Non-pigmented ciliary epithelial cell (primary cell): Measurements from ENCODE around the gene EEFSEC.

Experiments used
- DNase-seq: peaks from one replicate; pipeline ENCODE4 v3.0.0-alpha.2; 2010; ENCODE audit warnings: low read depth

EEFSEC gene

GRCh38 chr3:128427872-128428822 is 274.9 kb downstream of the EEFSEC start:
- no peak for DNase-seq

GRCh38 chr3:128429275-128429674 is 276.0 kb downstream of the EEFSEC start:
- DNase-seq, result no peak

GRCh38 chr3:128429751-128430150 is 276.5 kb downstream of the EEFSEC start:
- no peak for DNase-seq

GRCh38 chr3:128430301-128430700 is 277.0 kb downstream of the EEFSEC start:
- no peak for DNase-seq

GRCh38 chr3:128430731-128431130 is 277.4 kb downstream of the EEFSEC start:
- DNase-seq, result no peak

GRCh38 chr3:128431803-128432300 is 278.6 kb downstream of the EEFSEC start:
- no peak for DNase-seq

GRCh38 chr3:128432301-128432970 is 279.2 kb downstream of the EEFSEC start:
- DNase-seq, result no peak

- no peak for DNase-seq
These were observed 279.9 kb downstream of the EEFSEC start for GRCh38 chr3:128432971-128433836.

GRCh38 chr3:128433837-128434165 is 280.5 kb downstream of the EEFSEC start:
- DNase-seq, result no peak

- no peak for DNase-seq
These were observed 281.2 kb downstream of the EEFSEC start for GRCh38 chr3:128434524-128434923.

- no peak for DNase-seq
These were observed 281.8 kb downstream of the EEFSEC start for GRCh38 chr3:128435058-128435457.

GRCh38 chr3:128435561-128435960 is 282.3 kb downstream of the EEFSEC start:
- DNase-seq, result no peak

GRCh38 chr3:128436214-128436613 is 282.9 kb downstream of the EEFSEC start:
- DNase-seq, result no peak

- DNase-seq, result no peak
These were observed 285.3 kb downstream of the EEFSEC start for GRCh38 chr3:128438488-128439072.

- no peak for DNase-seq
These were observed 285.9 kb downstream of the EEFSEC start for GRCh38 chr3:128439226-128439625.

- DNase-seq, result no peak
These were observed 288.8 kb downstream of the EEFSEC start for GRCh38 chr3:128442070-128442469.

- no peak for DNase-seq
These were observed 289.7 kb downstream of the EEFSEC start for GRCh38 chr3:128442949-128443348.

- DNase-seq, result no peak
These were observed 290.5 kb downstream of the EEFSEC start for GRCh38 chr3:128443771-128444170.

GRCh38 chr3:128445357-128445756 is 292.1 kb downstream of the EEFSEC start:
- DNase-seq, result no peak

- no peak for DNase-seq
These were observed 293.5 kb downstream of the EEFSEC start for GRCh38 chr3:128446821-128447220.

GRCh38 chr3:128447561-128448013 is 294.3 kb downstream of the EEFSEC start:
- DNase-seq, result no peak

GRCh38 chr3:128448491-128448890 is 295.2 kb downstream of the EEFSEC start:
- DNase-seq, result no peak
